ENCODE data around the gene CDC42BPB. TPM values are rescaled to one million over a fixed set of nuclear protein-coding genes. Genes with fewer than 3 reads are reported as not detected.

CDC42BPB gene
- total RNA-seq, 2 experiments from 2014 or later = 6.6 to 7.6 TPM

DNA sequence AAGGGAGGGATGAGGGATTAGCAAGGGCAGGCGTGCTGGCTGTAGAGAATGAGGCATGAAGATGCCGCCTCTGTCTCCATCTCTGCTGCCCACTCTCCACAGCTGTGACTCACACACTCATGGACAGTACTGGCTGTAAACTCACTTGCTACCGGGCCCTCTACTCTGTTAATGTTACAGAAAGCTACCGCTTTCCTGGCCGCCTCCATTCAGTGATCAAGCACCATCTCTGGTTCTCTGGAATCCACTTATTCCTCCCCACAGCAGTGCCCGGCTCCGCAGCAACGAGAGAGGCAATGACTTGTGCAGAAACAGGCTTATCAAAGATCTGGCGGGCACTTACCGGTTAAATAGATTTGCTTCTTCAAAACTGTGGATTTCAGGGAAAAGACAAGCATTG lies 100.1 kb downstream of the CDC42BPB start:
- intact Hi-C loops (cut with DNase I, micrococcal nuclease) = no loop called here
- peaks cover 12% of the 10 kb centered on the region for H3K36me3 Mint-ChIP-seq (ENCODE audit: low read depth)
- Histone ChIP-seq H3K36me3 (ENCODE audit: insufficient read depth, low read length) (no peaks in the 10 kb centered on the region), H3K4me1 (ENCODE audit: insufficient read depth, low read length) (no peaks in the 10 kb centered on the region), H3K27me3 (ENCODE audit: control insufficient read depth in 1 of 2, insufficient read depth in 2 of 2, low read length in 2 of 2) (no peaks in the 10 kb centered on the region), H3K27ac (ENCODE audit: low read depth in 1 of 2, low read length in 2 of 2) (no peak overlapping the region), H3K9me3 (ENCODE audit: control insufficient read depth in 1 of 2, insufficient read depth in 1 of 2, low read length in 2 of 2) (no peaks in the 10 kb centered on the region), H3K4me3 (ENCODE audit: low read length) (no peak overlapping the region)
- no peak overlapping the region for H3K4me3 Mint-ChIP-seq
- no peaks in the 10 kb centered on the region for H3K4me1 Mint-ChIP-seq (ENCODE audit: low read depth)
- no peaks in the 10 kb centered on the region for H3K9me3 Mint-ChIP-seq
- CTCF ChIA-PET = no interaction called here
- POLR2A ChIA-PET = no interaction called here
- TF ChIP-seq, protein P1, sequence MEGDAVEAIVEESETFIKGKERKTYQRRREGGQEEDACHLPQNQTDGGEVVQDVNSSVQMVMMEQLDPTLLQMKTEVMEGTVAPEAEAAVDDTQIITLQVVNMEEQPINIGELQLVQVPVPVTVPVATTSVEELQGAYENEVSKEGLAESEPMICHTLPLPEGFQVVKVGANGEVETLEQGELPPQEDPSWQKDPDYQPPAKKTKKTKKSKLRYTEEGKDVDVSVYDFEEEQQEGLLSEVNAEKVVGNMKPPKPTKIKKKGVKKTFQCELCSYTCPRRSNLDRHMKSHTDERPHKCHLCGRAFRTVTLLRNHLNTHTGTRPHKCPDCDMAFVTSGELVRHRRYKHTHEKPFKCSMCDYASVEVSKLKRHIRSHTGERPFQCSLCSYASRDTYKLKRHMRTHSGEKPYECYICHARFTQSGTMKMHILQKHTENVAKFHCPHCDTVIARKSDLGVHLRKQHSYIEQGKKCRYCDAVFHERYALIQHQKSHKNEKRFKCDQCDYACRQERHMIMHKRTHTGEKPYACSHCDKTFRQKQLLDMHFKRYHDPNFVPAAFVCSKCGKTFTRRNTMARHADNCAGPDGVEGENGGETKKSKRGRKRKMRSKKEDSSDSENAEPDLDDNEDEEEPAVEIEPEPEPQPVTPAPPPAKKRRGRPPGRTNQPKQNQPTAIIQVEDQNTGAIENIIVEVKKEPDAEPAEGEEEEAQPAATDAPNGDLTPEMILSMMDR (IDR thresholded peaks at IDR 0.05) = no peak
- ATAC-seq (ENCODE audit: poor library complexity) = no peak
- no peak for DNase-seq
- H3K27ac Mint-ChIP-seq = no peak overlapping the region
- no peaks in the 10 kb centered on the region for H3K27me3 Mint-ChIP-seq

DNA sequence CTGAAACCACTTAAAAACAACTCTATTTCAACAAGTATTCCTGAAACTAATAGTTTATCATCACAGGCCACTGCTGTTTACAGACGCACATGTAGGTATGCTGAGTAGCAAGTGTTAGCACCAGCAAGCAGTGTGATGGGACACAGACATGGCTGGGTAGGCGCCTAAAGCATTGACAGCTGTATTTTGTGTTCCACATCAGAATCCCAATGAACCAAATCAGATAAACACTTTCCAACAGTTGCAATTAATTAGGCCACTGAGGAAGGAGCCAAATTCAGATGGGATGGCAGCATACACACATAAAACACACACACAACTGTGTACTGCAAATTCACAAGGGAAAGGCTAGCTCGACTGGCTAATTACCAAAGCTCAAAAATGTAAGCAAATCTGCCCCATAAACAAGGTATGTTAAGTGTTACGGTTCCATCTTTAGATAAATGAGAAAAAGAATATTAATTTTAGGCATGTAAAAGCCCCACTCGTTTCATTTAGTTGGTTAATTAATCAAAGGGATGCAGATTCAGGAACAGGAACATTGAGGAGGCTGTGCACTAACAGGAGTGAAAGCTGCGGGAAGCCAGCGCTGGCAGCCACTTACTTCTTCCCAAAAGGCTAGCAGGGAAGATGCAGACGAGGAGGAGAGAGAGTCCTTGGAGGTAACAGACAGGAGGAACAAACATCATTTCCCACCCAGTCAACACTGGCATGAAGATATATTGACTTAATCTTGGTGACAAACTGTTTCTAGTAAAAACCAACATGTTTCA lies 101.5 kb downstream of the CDC42BPB start:
- Histone ChIP-seq H3K27ac (ENCODE audit: low read depth in 1 of 2, low read length in 2 of 2) (no peak overlapping the region), H3K9me3 (ENCODE audit: control insufficient read depth in 1 of 2, insufficient read depth in 1 of 2, low read length in 2 of 2) (no peaks in the 10 kb centered on the region), H3K4me1 (ENCODE audit: insufficient read depth, low read length) (no peaks in the 10 kb centered on the region), H3K27me3 (ENCODE audit: control insufficient read depth in 1 of 2, insufficient read depth in 2 of 2, low read length in 2 of 2) (no peaks in the 10 kb centered on the region), H3K4me3 (ENCODE audit: low read length) (no peak overlapping the region), H3K36me3 (ENCODE audit: insufficient read depth, low read length) (no peaks in the 10 kb centered on the region)
- CTCF ChIA-PET = no interaction called here
- H3K9me3 Mint-ChIP-seq = no peaks in the 10 kb centered on the region
- ATAC-seq (ENCODE audit: poor library complexity) (no peak), DNase-seq (no peak)
- intact Hi-C loops (cut with DNase I, micrococcal nuclease) = no loop called here
- TF ChIP-seq, protein P1 (IDR thresholded peaks at IDR 0.05) = no peak
- H3K27me3 Mint-ChIP-seq = no peaks in the 10 kb centered on the region
- H3K36me3 Mint-ChIP-seq (ENCODE audit: low read depth) = peaks cover 12% of the 10 kb centered on the region
- H3K4me1 Mint-ChIP-seq (ENCODE audit: low read depth) = no peaks in the 10 kb centered on the region
- no peak overlapping the region for H3K4me3 Mint-ChIP-seq
- no peak overlapping the region for H3K27ac Mint-ChIP-seq
- POLR2A ChIA-PET = no interaction called here

DNA sequence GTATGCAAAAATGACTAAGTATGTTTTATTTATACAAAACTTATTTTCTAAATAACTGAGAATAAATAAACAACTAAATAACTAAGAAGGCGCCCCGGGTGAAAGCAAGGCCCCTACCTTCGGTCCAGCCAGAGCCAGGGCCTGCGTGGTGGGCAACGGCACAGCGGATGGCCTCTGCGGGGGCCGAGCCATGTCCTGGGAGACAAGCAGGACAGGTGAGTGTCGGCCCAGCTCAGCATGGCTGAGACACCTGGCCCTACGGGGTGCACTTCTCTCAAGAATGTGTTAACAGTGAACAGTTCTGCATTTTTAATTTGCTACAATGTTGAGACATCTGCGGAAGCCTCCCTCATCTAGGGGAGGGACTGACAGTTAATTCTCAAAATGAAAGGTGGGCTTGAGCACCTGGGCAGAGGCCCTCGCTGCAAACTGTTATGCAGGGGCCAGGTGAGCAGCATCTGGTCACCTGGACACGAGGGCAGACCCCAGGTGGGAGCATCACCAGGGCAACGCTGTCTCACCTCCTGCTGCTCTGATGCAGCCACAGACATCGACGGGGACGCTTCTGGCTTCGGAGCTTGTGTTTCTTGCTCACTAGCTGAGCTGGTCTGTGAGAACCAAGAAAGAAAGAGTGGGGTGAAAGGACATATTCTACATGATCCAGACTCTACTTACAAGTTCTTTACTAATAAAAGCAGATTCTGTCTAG lies 103.1 kb downstream of the CDC42BPB start:
- H3K27ac ChIP-seq (ENCODE audit: low read depth in 1 of 2, low read length in 2 of 2) = no peak overlapping the region
- no peaks in the 10 kb centered on the region for H3K27me3 ChIP-seq (ENCODE audit: control insufficient read depth in 1 of 2, insufficient read depth in 2 of 2, low read length in 2 of 2)
- H3K36me3 ChIP-seq (ENCODE audit: insufficient read depth, low read length) = no peaks in the 10 kb centered on the region
- Mint-ChIP-seq H3K27ac (no peak overlapping the region), H3K27me3 (no peaks in the 10 kb centered on the region), H3K9me3 (no peaks in the 10 kb centered on the region), H3K4me1 (ENCODE audit: low read depth) (peaks cover 5% of the 10 kb centered on the region), H3K36me3 (ENCODE audit: low read depth) (peaks cover 8% of the 10 kb centered on the region), H3K4me3 (no peak overlapping the region)
- intact Hi-C loops (cut with DNase I, micrococcal nuclease) = no loop called here
- peaks cover 12% of the 10 kb centered on the region for H3K4me1 ChIP-seq (ENCODE audit: insufficient read depth, low read length)
- ATAC-seq (ENCODE audit: poor library complexity) = no peak
- TF ChIP-seq, protein P1 (IDR thresholded peaks at IDR 0.05) = no peak
- ChIA-PET CTCF (no interaction called here), POLR2A (interaction anchor here (0.5 kb wide), 1 partner anchor 34 kb away, joined by 6 read pairs; no protein-coding TSS in a partner anchor)
- no peak for DNase-seq
- H3K9me3 ChIP-seq (ENCODE audit: control insufficient read depth in 1 of 2, insufficient read depth in 1 of 2, low read length in 2 of 2) = no peaks in the 10 kb centered on the region
- no peak overlapping the region for H3K4me3 ChIP-seq (ENCODE audit: low read length)
